Endodermal cell (in vitro differentiated cells): ENCODE measurements around the gene SHQ1. TPM values are rescaled to one million over a fixed set of nuclear protein-coding genes. Genes with fewer than 3 reads are reported as not detected.
A peak's percentile ranks its signal among the peaks of the same experiment; 100 is the strongest.
"Not testable (repeated sequence)": the region's sequence is repeated elsewhere in the genome, so short reads cannot be mapped to it uniquely, and the experiment has no call there.

ENCODE experiments used
- DNase-seq: peaks from one replicate; pipeline ENCODE4 v3.0.0-alpha.2; 2017
- H3K27ac ChIP-seq: 2 replicates; pipeline ENCODE4 v1.5.1; 2013; ENCODE audit warnings: mild to moderate bottlenecking, low read depth, low read length, moderate library complexity
- H3K27me3 ChIP-seq: 2 replicates; pipeline ENCODE4 v1.6.1; 2013; ENCODE audit warnings: mild to moderate bottlenecking, low read length, moderate library complexity; ENCODE audit not compliant: insufficient read depth, control insufficient read depth, poor library complexity, severe bottlenecking
- H3K36me3 ChIP-seq: 2 replicates; pipeline ENCODE4 v1.7.0; 2013; ENCODE audit warnings: mild to moderate bottlenecking, low read length, moderate library complexity; ENCODE audit not compliant: control insufficient read depth, insufficient read depth
- H3K4me1 ChIP-seq: one replicate; pipeline ENCODE4 v1.7.0; 2013; ENCODE audit warnings: low read length; ENCODE audit not compliant: control insufficient read depth, insufficient read depth
- H3K4me3 ChIP-seq: 2 replicates; pipeline ENCODE4 v1.5.1; 2013; ENCODE audit warnings: mild to moderate bottlenecking, low read length, moderate library complexity
- H3K9ac ChIP-seq: 2 replicates; pipeline ENCODE4 v1.6.1; 2013; ENCODE audit warnings: mild to moderate bottlenecking, low read length, moderate library complexity; ENCODE audit not compliant: poor library complexity, severe bottlenecking; ENCODE audit errors: extremely low read depth
- H3K9me3 ChIP-seq: 2 replicates; pipeline ENCODE4 v1.6.1; 2013; ENCODE audit warnings: mild to moderate bottlenecking, low read length, moderate library complexity; ENCODE audit not compliant: control insufficient read depth
- H3K27ac Mint-ChIP-seq: 2 replicates; pipeline ENCODE4 v1.8.0; 2020; ENCODE audit warnings: mixed read lengths
- H3K27me3 Mint-ChIP-seq: 2 replicates; pipeline ENCODE4 v1.8.0; 2021; ENCODE audit warnings: mild to moderate bottlenecking, mixed read lengths; ENCODE audit not compliant: insufficient read depth
- H3K36me3 Mint-ChIP-seq: 2 replicates; pipeline ENCODE4 v1.8.0; 2020; ENCODE audit warnings: low read depth, mixed read lengths
- H3K4me1 Mint-ChIP-seq: 2 replicates; pipeline ENCODE4 v1.8.0; 2020; ENCODE audit warnings: mixed read lengths
- H3K4me3 Mint-ChIP-seq: 2 replicates; pipeline ENCODE4 v1.8.0; 2020; ENCODE audit warnings: mild to moderate bottlenecking, moderate library complexity, mixed read lengths
- H3K9me3 Mint-ChIP-seq: 2 replicates; pipeline ENCODE4 v1.8.0; 2020; ENCODE audit warnings: mild to moderate bottlenecking, mixed read lengths
- CTCF ChIP-seq: fragments of 200-600 bp; sonication (generic); conservative IDR thresholded peaks from 2 replicates; pipeline ENCODE4 v1.5.0; 2021; ENCODE audit warnings: antibody characterized with exemption, mild to moderate bottlenecking
- WGBS, 2 experiments: methylation state at CpG; one replicate each; pipeline versions ENCODE4 v1.1.5 to v1.1.7; 2013; ENCODE audit warnings: missing lambda C conversion rate in 2 of 2, mixed read lengths in 1 of 2; ENCODE audit not compliant: insufficient coverage in 1 of 2, insufficient read length in 1 of 2; 5-methylcytosine and 5-hydroxymethylcytosine counted together
- total RNA-seq, 2 donors: library from RNA; stranded (reverse); fragmentation: NEBNext Ultra II Directional in 1 of 2; extraction: Animal tissue kit (Norgen Biotek cat#: 25700) in 1 of 2; gene quantifications; 2 replicates in 1 of 2; 3 replicates in 1 of 2; pipeline ENCODE4 v1.2.1, GENCODE V29; 2021

Gene SHQ1
- total RNA-seq, 2 donors from 2014 or later = 28.2 to 28.4 TPM

GRCh38 chr3:72721683-72722381 lies 126.4 kb downstream of the SHQ1 start:
- H3K36me3 Mint-ChIP-seq = no peaks in the 10 kb centered on the region
- H3K4me3 Mint-ChIP-seq = no peak overlapping the region
- Histone ChIP-seq H3K9ac (no peak overlapping the region), H3K9me3 (peaks cover 9% of the 10 kb centered on the region), H3K27me3 (no peaks in the 10 kb centered on the region), H3K4me1 (peaks cover 3% of the 10 kb centered on the region), H3K27ac (peak overlapping the region; percentile 73), H3K4me3 (no peak overlapping the region), H3K36me3 (no peaks in the 10 kb centered on the region)
- peak; percentile 51 for DNase-seq
- 46 to 71% methylated on average over 4 to 7 of the region's 7 CpGs for WGBS, 2 experiments
- H3K4me1 Mint-ChIP-seq = peaks cover 30% of the 10 kb centered on the region
- TF ChIP-seq CTCF = no peak
- H3K9me3 Mint-ChIP-seq = peaks cover 9% of the 10 kb centered on the region
- no peaks in the 10 kb centered on the region for H3K27me3 Mint-ChIP-seq
- H3K27ac Mint-ChIP-seq = no peak overlapping the region

DNA sequence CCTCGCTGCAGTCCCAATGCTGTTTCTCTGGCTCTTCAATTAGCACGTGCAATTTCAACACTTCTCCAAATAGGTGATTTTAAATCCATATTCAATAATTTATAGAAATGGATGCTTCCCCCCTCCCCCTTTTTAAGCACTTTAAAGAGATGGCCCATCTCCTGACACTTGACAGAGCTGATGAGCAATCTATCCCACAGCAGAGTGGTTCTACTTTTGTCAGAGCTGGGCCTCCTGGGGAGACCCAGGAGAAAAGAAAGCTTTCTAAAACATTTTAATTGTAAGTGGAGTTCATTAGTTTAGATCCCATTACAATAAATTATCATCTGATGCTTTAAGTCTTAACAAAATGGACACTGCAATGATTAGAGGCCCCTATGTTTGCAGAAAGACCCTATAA lies 127.7 kb downstream of the SHQ1 start:
- Mint-ChIP-seq H3K4me1 (peaks cover 30% of the 10 kb centered on the region), H3K4me3 (no peak overlapping the region), H3K27me3 (no peaks in the 10 kb centered on the region), H3K36me3 (peaks cover 2% of the 10 kb centered on the region), H3K9me3 (peaks cover 21% of the 10 kb centered on the region), H3K27ac (no peak overlapping the region)
- Histone ChIP-seq H3K27ac (no peak overlapping the region), H3K9ac (no peak overlapping the region), H3K36me3 (no peaks in the 10 kb centered on the region), H3K4me3 (no peak overlapping the region), H3K27me3 (no peaks in the 10 kb centered on the region), H3K4me1 (peaks cover 3% of the 10 kb centered on the region), H3K9me3 (peaks cover 19% of the 10 kb centered on the region)
- DNase-seq = no peak
- 83 to 84% methylated on average over 1 to 2 of the region's 2 CpGs for WGBS, 2 experiments
- TF ChIP-seq CTCF = no peak

DNA sequence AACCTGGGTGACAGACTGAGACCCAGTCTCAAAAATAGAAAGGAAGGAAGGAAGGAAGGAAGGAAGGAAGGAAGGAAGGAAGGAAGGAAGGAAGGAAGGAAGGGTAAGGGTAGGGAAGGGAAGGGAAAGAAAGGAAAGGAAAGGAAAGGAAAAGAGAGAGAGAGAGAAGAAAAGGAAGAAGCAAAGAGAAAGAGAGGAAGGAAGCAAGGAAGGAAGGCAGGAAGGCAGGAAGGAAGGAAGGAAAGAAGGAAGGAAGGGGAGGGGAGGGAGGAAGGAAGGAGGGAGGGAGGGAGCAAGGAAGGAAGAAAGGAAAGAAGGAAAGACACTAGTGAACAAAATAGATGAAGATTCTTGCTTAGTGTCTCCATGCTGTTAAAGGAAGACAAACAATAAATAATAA lies 129.1 kb downstream of the SHQ1 start:
- H3K9me3 Mint-ChIP-seq = peaks cover 34% of the 10 kb centered on the region
- no peak overlapping the region for H3K27ac Mint-ChIP-seq
- DNase-seq = no peak
- Histone ChIP-seq H3K9me3 (peaks cover 19% of the 10 kb centered on the region), H3K27ac (no peak overlapping the region), H3K27me3 (no peaks in the 10 kb centered on the region), H3K4me3 (no peak overlapping the region), H3K9ac (no peak overlapping the region), H3K4me1 (peaks cover 3% of the 10 kb centered on the region), H3K36me3 (no peaks in the 10 kb centered on the region)
- no peak overlapping the region for H3K4me3 Mint-ChIP-seq
- H3K4me1 Mint-ChIP-seq = peaks cover 30% of the 10 kb centered on the region
- no peak for TF ChIP-seq CTCF
- H3K36me3 Mint-ChIP-seq = peaks cover 8% of the 10 kb centered on the region
- peaks cover 1% of the 10 kb centered on the region for H3K27me3 Mint-ChIP-seq

GRCh38 chr3:72714135-72714534 lies 134.1 kb downstream of the SHQ1 start:
- H3K27me3 Mint-ChIP-seq, H3K9ac ChIP-seq, H3K27me3 ChIP-seq, H3K36me3 Mint-ChIP-seq, H3K4me3 ChIP-seq, H3K36me3 ChIP-seq, H3K4me3 Mint-ChIP-seq, H3K27ac ChIP-seq, H3K4me1 Mint-ChIP-seq, DNase-seq, H3K4me1 ChIP-seq, H3K27ac Mint-ChIP-seq: not testable (repeated sequence)
- peaks cover 19% of the 10 kb centered on the region for H3K9me3 ChIP-seq
- WGBS, 2 experiments = no CpG with 5 or more reads among the region's 3 CpGs
- H3K9me3 Mint-ChIP-seq = peaks cover 51% of the 10 kb centered on the region

DNA sequence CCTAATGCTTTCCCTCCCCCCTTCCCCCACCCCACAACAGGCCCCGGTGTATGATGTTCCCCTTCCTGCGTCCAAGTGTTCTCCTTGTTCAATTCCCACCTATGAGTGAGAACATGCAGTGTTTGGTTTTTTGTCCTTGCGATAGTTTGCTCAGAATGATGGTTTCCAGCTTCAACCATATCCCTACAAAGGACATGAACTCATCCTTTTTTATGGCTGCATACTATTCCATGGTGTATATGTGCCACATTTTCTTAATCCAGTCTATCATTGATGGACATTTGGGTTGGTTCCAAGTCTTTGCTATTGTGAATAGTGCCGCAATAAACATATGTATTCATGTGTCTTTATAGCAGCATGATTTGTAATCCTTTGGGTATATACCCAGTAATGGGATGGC lies 137.8 kb downstream of the SHQ1 start:
- not testable (repeated sequence) for H3K36me3 ChIP-seq, H3K27me3 Mint-ChIP-seq, H3K9me3 ChIP-seq, DNase-seq, H3K4me3 Mint-ChIP-seq, H3K9ac ChIP-seq, H3K27me3 ChIP-seq, H3K4me1 Mint-ChIP-seq, H3K27ac ChIP-seq, H3K27ac Mint-ChIP-seq, H3K4me1 ChIP-seq, H3K36me3 Mint-ChIP-seq, H3K4me3 ChIP-seq
- WGBS, 2 experiments = 94% methylated on average over 2 to 4 of the region's 4 CpGs
- H3K9me3 Mint-ChIP-seq = peaks cover 28% of the 10 kb centered on the region
